ENCODE data around the gene PISD.

DNA sequence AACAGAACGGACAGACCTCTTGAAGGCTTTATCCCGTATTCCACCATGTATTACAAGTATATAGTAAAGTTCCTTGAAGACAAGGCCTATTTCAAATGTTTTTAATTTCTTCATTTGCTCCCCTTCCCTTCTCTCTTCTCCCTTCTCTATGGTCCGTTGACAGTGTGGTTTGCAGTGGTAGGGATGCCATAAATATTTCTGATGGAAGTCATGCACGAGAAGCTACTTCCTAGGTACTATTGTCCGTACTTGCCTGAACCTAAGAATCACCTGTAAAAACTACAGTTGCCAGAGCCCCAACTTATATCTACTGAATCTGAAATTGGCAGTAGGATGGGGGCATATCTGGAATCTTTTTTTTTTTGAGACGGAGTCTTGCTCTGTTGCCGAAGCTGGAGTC is 2.8 kb downstream of the PISD start:
- TF ChIP-seq, protein P1, sequence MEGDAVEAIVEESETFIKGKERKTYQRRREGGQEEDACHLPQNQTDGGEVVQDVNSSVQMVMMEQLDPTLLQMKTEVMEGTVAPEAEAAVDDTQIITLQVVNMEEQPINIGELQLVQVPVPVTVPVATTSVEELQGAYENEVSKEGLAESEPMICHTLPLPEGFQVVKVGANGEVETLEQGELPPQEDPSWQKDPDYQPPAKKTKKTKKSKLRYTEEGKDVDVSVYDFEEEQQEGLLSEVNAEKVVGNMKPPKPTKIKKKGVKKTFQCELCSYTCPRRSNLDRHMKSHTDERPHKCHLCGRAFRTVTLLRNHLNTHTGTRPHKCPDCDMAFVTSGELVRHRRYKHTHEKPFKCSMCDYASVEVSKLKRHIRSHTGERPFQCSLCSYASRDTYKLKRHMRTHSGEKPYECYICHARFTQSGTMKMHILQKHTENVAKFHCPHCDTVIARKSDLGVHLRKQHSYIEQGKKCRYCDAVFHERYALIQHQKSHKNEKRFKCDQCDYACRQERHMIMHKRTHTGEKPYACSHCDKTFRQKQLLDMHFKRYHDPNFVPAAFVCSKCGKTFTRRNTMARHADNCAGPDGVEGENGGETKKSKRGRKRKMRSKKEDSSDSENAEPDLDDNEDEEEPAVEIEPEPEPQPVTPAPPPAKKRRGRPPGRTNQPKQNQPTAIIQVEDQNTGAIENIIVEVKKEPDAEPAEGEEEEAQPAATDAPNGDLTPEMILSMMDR (IDR thresholded peaks at IDR 0.05; ENCODE audit: extremely low read depth in 1 of 2, insufficient read depth in 1 of 2, low read depth in 1 of 2, low read length in 2 of 2), result no peak
- TF ChIP-seq POLR2A (IDR thresholded peaks at IDR 0.05; ENCODE audit: low read depth, low read length), result no peak
- TF ChIP-seq EZH2 (IDR thresholded peaks at IDR 0.05; ENCODE audit: borderline replicate concordance, low read depth, low read length, severe bottlenecking), result no peak
- TF ChIP-seq, protein P2, sequence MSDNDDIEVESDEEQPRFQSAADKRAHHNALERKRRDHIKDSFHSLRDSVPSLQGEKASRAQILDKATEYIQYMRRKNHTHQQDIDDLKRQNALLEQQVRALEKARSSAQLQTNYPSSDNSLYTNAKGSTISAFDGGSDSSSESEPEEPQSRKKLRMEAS (IDR thresholded peaks at IDR 0.05; ENCODE audit: insufficient read depth, insufficient read length), result no peak
- no peak for TF ChIP-seq GATA2 (IDR thresholded peaks at IDR 0.05; ENCODE audit: insufficient read depth, insufficient read length, low read depth, low read length)
- TF ChIP-seq POLR2AphosphoS5 (IDR thresholded peaks at IDR 0.05; ENCODE audit: insufficient read depth, low read depth, low read length), result no peak
- no peak for TF ChIP-seq JUN (IDR thresholded peaks at IDR 0.05; ENCODE audit: borderline replicate concordance, insufficient read depth, insufficient read length, low read depth)
